Pons (tissue), 1 donor: ENCODE results near the gene NDUFV2.
"Not testable (repeated sequence)": the region's sequence is repeated elsewhere in the genome, so short reads cannot be mapped to it uniquely, and the experiment has no call there.

Experiments
- DNase-seq: peaks from one replicate; pipeline ENCODE4 v3.0.0-alpha.2; 2016; ENCODE audit warnings: low spot score

The NDUFV2 gene

GRCh38 chr18:9156604-9157249 is 54.2 kb downstream of the NDUFV2 start:
- no peak for DNase-seq

GRCh38 chr18:9157806-9158205 is 55.3 kb downstream of the NDUFV2 start:
- DNase-seq: no peak

- no peak for DNase-seq
Measured at GRCh38 chr18:9160014-9160413, 57.5 kb downstream of the NDUFV2 start.

- not testable (repeated sequence) for DNase-seq
Measured at GRCh38 chr18:9162663-9163062, 60.2 kb downstream of the NDUFV2 start.

GRCh38 chr18:9164149-9164548 is 61.6 kb downstream of the NDUFV2 start:
- not testable (repeated sequence) for DNase-seq

GRCh38 chr18:9165883-9166282 is 63.4 kb downstream of the NDUFV2 start:
- not testable (repeated sequence) for DNase-seq

GRCh38 chr18:9169515-9169914 is 67.0 kb downstream of the NDUFV2 start:
- not testable (repeated sequence) for DNase-seq

- DNase-seq: not testable (repeated sequence)
Measured at GRCh38 chr18:9171919-9172318, 69.4 kb downstream of the NDUFV2 start.

GRCh38 chr18:9172506-9173127 is 70.1 kb downstream of the NDUFV2 start:
- DNase-seq: no peak

GRCh38 chr18:9173770-9174233 is 71.3 kb downstream of the NDUFV2 start:
- no peak for DNase-seq

- no peak for DNase-seq
Measured at GRCh38 chr18:9174302-9174701, 71.8 kb downstream of the NDUFV2 start.

GRCh38 chr18:9175115-9175514 is 72.6 kb downstream of the NDUFV2 start:
- no peak for DNase-seq

GRCh38 chr18:9177031-9177430 is 74.5 kb downstream of the NDUFV2 start:
- DNase-seq: no peak

GRCh38 chr18:9177466-9177865 is 75.0 kb downstream of the NDUFV2 start:
- DNase-seq: no peak

GRCh38 chr18:9178557-9178956 is 76.1 kb downstream of the NDUFV2 start:
- no peak for DNase-seq

GRCh38 chr18:9181275-9181674 is 78.8 kb downstream of the NDUFV2 start:
- DNase-seq: no peak

GRCh38 chr18:9182852-9183399 is 80.4 kb downstream of the NDUFV2 start:
- no peak for DNase-seq
